SK-N-MC (cell line): Measurements from ENCODE around the gene IFITM2.

ENCODE experiments used
- DNase-seq: peaks from one replicate; pipeline ENCODE4 v3.0.0-alpha.2; 2011; ENCODE audit warnings: low read depth, low spot score
- H3K27ac ChIP-seq: fragments of 200-600 bp; sonication (generic); 2 replicates; pipeline ENCODE4 v1.5.1; 2016; ENCODE audit warnings: mixed run types
- H3K36me3 ChIP-seq: fragments of 200-600 bp; sonication (generic); 2 replicates; pipeline ENCODE4 v1.6.1; 2017; ENCODE audit warnings: antibody characterized with exemption, low read length, mixed read lengths; ENCODE audit not compliant: insufficient read depth
- H3K4me3 ChIP-seq: fragments of 200-600 bp; sonication (generic); 2 replicates; pipeline ENCODE4 v1.5.1; 2016
- H3K9ac ChIP-seq: fragments of 200-600 bp; sonication (generic); 2 replicates; pipeline ENCODE4 v1.8.0; 2017; ENCODE audit warnings: mixed run types, mixed read lengths; ENCODE audit not compliant: insufficient read length
- H3K9me3 ChIP-seq: fragments of 200-600 bp; sonication (generic); 2 replicates; pipeline ENCODE4 v1.6.1; 2017; ENCODE audit warnings: low read depth, mild to moderate bottlenecking, antibody characterized with exemption, low read length, moderate library complexity, mixed read lengths
- EZH2 ChIP-seq: fragments of 200-600 bp; sonication (generic); IDR thresholded peaks from one replicate; pipeline ENCODE4 v1.6.1; 2017; ENCODE audit warnings: antibody characterized with exemption
- FOXP2 ChIP-seq: optimal IDR thresholded peaks from 2 replicates; pipeline ENCODE3; 2011; ENCODE audit warnings: mild to moderate bottlenecking, moderate library complexity; ENCODE audit not compliant: insufficient read depth; ENCODE audit errors: extremely low read length, control extremely low read depth
- POLR2AphosphoS5 ChIP-seq: IDR thresholded peaks from 2 replicates; pipeline ENCODE4 v1.6.1; 2012; ENCODE audit warnings: mild to moderate bottlenecking, low read depth, low read length, borderline replicate concordance

Gene IFITM2

GRCh38 chr11:290621-291231 is 16.9 kb upstream of the IFITM2 start:
- H3K36me3 ChIP-seq, result no peaks in the 10 kb centered on the region; the same call in 1 of the 2 replicates
- H3K9ac ChIP-seq, result no peak overlapping the region
- H3K4me3 ChIP-seq, result no peak overlapping the region
- TF ChIP-seq POLR2AphosphoS5 (no peak), FOXP2 (no peak), EZH2 (no peak)
- H3K27ac ChIP-seq, result no peak overlapping the region
- H3K9me3 ChIP-seq, result no peaks in the 10 kb centered on the region
- DNase-seq, result no peak

GRCh38 chr11:291281-292210 is 16.1 kb upstream of the IFITM2 start:
- no peak for TF ChIP-seq EZH2
- no peak for TF ChIP-seq FOXP2
- TF ChIP-seq POLR2AphosphoS5, result no peak
- DNase-seq, result no peak
- no peak overlapping the region for H3K27ac ChIP-seq
- H3K4me3 ChIP-seq, result no peak overlapping the region
- H3K9ac ChIP-seq, result no peak overlapping the region
- no peaks in the 10 kb centered on the region; the same call in 1 of the 2 replicates for H3K36me3 ChIP-seq
- no peaks in the 10 kb centered on the region for H3K9me3 ChIP-seq

- H3K27ac ChIP-seq, result no peak overlapping the region
- no peak overlapping the region for H3K4me3 ChIP-seq
- no peaks in the 10 kb centered on the region for H3K9me3 ChIP-seq
- no peak overlapping the region for H3K9ac ChIP-seq
- TF ChIP-seq FOXP2, result no peak
- no peak for TF ChIP-seq EZH2
- no peak for TF ChIP-seq POLR2AphosphoS5
- DNase-seq, result no peak
- H3K36me3 ChIP-seq, result no peaks in the 10 kb centered on the region; the same call in 1 of the 2 replicates
Measured at GRCh38 chr11:292211-293121, 15.2 kb upstream of the IFITM2 start.

- H3K27ac ChIP-seq, result no peak overlapping the region
- no peak for TF ChIP-seq POLR2AphosphoS5
- TF ChIP-seq FOXP2, result no peak
- no peak for TF ChIP-seq EZH2
- H3K9ac ChIP-seq, result no peak overlapping the region
- H3K9me3 ChIP-seq, result no peaks in the 10 kb centered on the region
- H3K4me3 ChIP-seq, result no peak overlapping the region
- no peaks in the 10 kb centered on the region; the same call in 1 of the 2 replicates for H3K36me3 ChIP-seq
- DNase-seq, result no peak
Measured at GRCh38 chr11:293271-293851, 14.3 kb upstream of the IFITM2 start.

- no peak for DNase-seq
- Histone ChIP-seq H3K4me3 (no peak overlapping the region), H3K9me3 (no peaks in the 10 kb centered on the region), H3K36me3 (no peaks in the 10 kb centered on the region; the same call in 1 of the 2 replicates), H3K27ac (no peak overlapping the region), H3K9ac (no peak overlapping the region)
- TF ChIP-seq EZH2 (no peak), FOXP2 (no peak), POLR2AphosphoS5 (no peak)
Measured at GRCh38 chr11:293852-294661, 13.6 kb upstream of the IFITM2 start.

- Histone ChIP-seq H3K9ac (no peak overlapping the region), H3K36me3 (no peaks in the 10 kb centered on the region; the same call in 1 of the 2 replicates), H3K27ac (no peak overlapping the region), H3K4me3 (no peak overlapping the region), H3K9me3 (no peaks in the 10 kb centered on the region)
- TF ChIP-seq POLR2AphosphoS5, result no peak
- no peak for TF ChIP-seq FOXP2
- no peak for TF ChIP-seq EZH2
- no peak for DNase-seq
Measured at GRCh38 chr11:294780-295179, 12.8 kb upstream of the IFITM2 start.

GRCh38 chr11:295351-296170 is 12.1 kb upstream of the IFITM2 start:
- no peak for DNase-seq

More at GRCh38 chr11:295351-296170, 12.1 kb upstream of the IFITM2 start:
- no peak overlapping the region for H3K9ac ChIP-seq
- no peak for TF ChIP-seq POLR2AphosphoS5
- TF ChIP-seq EZH2, result no peak
- TF ChIP-seq FOXP2, result no peak
- H3K36me3 ChIP-seq, result no peaks in the 10 kb centered on the region; the same call in 1 of the 2 replicates
- no peak overlapping the region for H3K4me3 ChIP-seq
- H3K9me3 ChIP-seq, result no peaks in the 10 kb centered on the region
- no peak overlapping the region for H3K27ac ChIP-seq
